Pulmonary artery endothelial cell (primary cell): ENCODE measurements around the gene PPP2R5E. TPM values are rescaled to one million over a fixed set of nuclear protein-coding genes. Genes with fewer than 3 reads are reported as not detected.
"Not testable (repeated sequence)": the region's sequence is repeated elsewhere in the genome, so short reads cannot be mapped to it uniquely, and the experiment has no call there.

ENCODE experiments used
- DNase-seq: peaks from one replicate; pipeline ENCODE4 v3.0.0-alpha.2; 2011; ENCODE audit warnings: low read depth, low spot score
- total RNA-seq: library from RNA; depleted of rRNA; stranded (reverse); fragments of >200 nt; gene quantifications from 2 replicates; pipeline ENCODE4 v1.2.3, GENCODE V29; 2014

The PPP2R5E gene
- total RNA-seq, 1 donor from 2014 or later, result 13.4 TPM

- not testable (repeated sequence) for DNase-seq
These were observed 20.7 kb downstream of the PPP2R5E start for GRCh38 chr14:63522511-63522910.

GRCh38 chr14:63517354-63517753, 25.8 kb downstream of the PPP2R5E start:
- DNase-seq, result no peak

- DNase-seq, result no peak
These were observed 27.9 kb downstream of the PPP2R5E start for GRCh38 chr14:63515240-63515639.

- no peak for DNase-seq
These were observed 29.4 kb downstream of the PPP2R5E start for GRCh38 chr14:63513756-63514155.

GRCh38 chr14:63512861-63513260, 30.3 kb downstream of the PPP2R5E start:
- no peak for DNase-seq

- DNase-seq, result no peak
These were observed 32.6 kb downstream of the PPP2R5E start for GRCh38 chr14:63510538-63510937.

GRCh38 chr14:63508033-63508432, 35.1 kb downstream of the PPP2R5E start:
- no peak for DNase-seq

GRCh38 chr14:63504648-63505047, 38.5 kb downstream of the PPP2R5E start:
- DNase-seq, result no peak

- no peak for DNase-seq
These were observed 41.7 kb downstream of the PPP2R5E start for GRCh38 chr14:63501429-63501828.

- no peak for DNase-seq
These were observed 43.4 kb downstream of the PPP2R5E start for GRCh38 chr14:63499701-63500250.

- DNase-seq, result peak; percentile 32
These were observed 46.3 kb downstream of the PPP2R5E start for GRCh38 chr14:63496837-63497400.

GRCh38 chr14:63493246-63493645, 49.9 kb downstream of the PPP2R5E start:
- DNase-seq, result no peak

- no peak for DNase-seq
These were observed 50.8 kb downstream of the PPP2R5E start for GRCh38 chr14:63492391-63492790.

- DNase-seq, result no peak
These were observed 55.5 kb downstream of the PPP2R5E start for GRCh38 chr14:63487724-63488123.

GRCh38 chr14:63486738-63487137, 56.4 kb downstream of the PPP2R5E start:
- DNase-seq, result no peak

GRCh38 chr14:63483315-63483714, 59.9 kb downstream of the PPP2R5E start:
- no peak for DNase-seq

GRCh38 chr14:63480599-63480998, 62.6 kb downstream of the PPP2R5E start:
- no peak for DNase-seq

GRCh38 chr14:63478437-63478852, 64.7 kb downstream of the PPP2R5E start:
- no peak for DNase-seq

- DNase-seq, result no peak
These were observed 65.2 kb downstream of the PPP2R5E start for GRCh38 chr14:63478010-63478409.

GRCh38 chr14:63477556-63477955, 65.6 kb downstream of the PPP2R5E start:
- DNase-seq, result no peak

- DNase-seq, result no peak
These were observed 67.4 kb downstream of the PPP2R5E start for GRCh38 chr14:63475761-63476160.

- DNase-seq, result no peak
These were observed 68.3 kb downstream of the PPP2R5E start for GRCh38 chr14:63474844-63475243.

GRCh38 chr14:63474111-63474510, 69.1 kb downstream of the PPP2R5E start:
- no peak for DNase-seq
